Retinal pigment epithelial cell (primary cell): ENCODE results near the gene GCHFR.

Experiments used
- DNase-seq: peaks from one replicate; pipeline ENCODE4 v3.0.0-alpha.2; 2010; ENCODE audit warnings: low read depth
- H3K4me3 ChIP-seq: 2 replicates; pipeline ENCODE4 v1.5.1; 2011; ENCODE audit warnings: mild to moderate bottlenecking, low read length, control low read depth, moderate library complexity
- TF ChIP-seq, protein P1 (sequence below): conservative IDR thresholded peaks from 2 replicates; pipeline ENCODE4 v1.5.1; 2011; ENCODE audit warnings: low read depth, low read length, control low read depth, inconsistent platforms

Gene GCHFR

GRCh38 chr15:40766194-40766815, 2.4 kb downstream of the GCHFR start:
- TF ChIP-seq, protein P1, sequence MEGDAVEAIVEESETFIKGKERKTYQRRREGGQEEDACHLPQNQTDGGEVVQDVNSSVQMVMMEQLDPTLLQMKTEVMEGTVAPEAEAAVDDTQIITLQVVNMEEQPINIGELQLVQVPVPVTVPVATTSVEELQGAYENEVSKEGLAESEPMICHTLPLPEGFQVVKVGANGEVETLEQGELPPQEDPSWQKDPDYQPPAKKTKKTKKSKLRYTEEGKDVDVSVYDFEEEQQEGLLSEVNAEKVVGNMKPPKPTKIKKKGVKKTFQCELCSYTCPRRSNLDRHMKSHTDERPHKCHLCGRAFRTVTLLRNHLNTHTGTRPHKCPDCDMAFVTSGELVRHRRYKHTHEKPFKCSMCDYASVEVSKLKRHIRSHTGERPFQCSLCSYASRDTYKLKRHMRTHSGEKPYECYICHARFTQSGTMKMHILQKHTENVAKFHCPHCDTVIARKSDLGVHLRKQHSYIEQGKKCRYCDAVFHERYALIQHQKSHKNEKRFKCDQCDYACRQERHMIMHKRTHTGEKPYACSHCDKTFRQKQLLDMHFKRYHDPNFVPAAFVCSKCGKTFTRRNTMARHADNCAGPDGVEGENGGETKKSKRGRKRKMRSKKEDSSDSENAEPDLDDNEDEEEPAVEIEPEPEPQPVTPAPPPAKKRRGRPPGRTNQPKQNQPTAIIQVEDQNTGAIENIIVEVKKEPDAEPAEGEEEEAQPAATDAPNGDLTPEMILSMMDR = no peak
- no peak overlapping the region for H3K4me3 ChIP-seq
- no peak for DNase-seq

DNA sequence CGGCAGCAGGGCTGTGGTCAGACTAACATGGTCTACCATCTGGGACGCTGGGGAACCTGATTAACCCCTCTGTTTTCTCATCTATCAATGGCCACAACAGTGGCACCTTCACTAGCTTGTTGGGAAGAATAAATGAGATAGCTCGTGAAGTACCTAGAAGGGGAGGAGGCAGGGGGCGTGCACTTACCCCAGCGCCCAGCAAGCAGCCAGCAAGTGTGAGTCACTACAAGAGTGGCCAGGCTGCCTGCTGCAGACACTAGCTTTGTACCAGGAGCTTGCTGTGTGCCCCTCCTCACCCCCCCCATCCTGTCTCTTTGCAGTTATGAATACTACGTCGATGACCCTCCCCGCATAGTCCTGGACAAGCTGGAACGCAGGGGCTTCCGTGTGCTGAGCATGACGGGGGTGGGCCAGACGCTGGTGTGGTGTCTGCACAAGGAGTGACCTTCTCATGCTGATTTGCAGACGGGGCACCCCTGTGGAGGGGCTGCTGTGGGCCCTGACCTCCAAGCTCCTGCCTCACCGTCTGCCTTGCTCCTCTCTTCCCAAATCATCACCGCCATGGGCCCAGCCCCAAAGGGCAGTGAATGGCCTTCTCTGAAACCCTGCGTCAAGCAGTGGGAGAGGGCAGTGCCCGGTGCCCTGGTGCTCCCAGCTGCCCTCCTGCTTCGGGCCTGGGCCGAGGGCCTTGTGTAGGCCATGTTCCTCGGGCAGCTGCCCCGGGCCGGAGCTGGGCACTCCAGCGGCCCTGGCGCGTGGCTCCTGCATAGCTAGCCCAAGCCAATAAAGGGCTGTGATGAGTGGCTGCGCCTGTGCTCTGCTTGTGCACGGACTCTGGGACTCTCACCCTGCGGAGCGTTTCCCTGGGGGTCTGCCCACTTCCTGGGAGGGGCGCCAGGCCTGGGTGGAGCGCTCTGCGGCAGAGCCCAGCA, 3.3 kb downstream of the GCHFR start:
- DNase-seq = no peak
- TF ChIP-seq, protein P1 = no peak
- no peak overlapping the region for H3K4me3 ChIP-seq

GRCh38 chr15:40767838-40768500, 4.1 kb downstream of the GCHFR start:
- no peak overlapping the region for H3K4me3 ChIP-seq
- no peak for DNase-seq
- TF ChIP-seq, protein P1 = no peak

DNA sequence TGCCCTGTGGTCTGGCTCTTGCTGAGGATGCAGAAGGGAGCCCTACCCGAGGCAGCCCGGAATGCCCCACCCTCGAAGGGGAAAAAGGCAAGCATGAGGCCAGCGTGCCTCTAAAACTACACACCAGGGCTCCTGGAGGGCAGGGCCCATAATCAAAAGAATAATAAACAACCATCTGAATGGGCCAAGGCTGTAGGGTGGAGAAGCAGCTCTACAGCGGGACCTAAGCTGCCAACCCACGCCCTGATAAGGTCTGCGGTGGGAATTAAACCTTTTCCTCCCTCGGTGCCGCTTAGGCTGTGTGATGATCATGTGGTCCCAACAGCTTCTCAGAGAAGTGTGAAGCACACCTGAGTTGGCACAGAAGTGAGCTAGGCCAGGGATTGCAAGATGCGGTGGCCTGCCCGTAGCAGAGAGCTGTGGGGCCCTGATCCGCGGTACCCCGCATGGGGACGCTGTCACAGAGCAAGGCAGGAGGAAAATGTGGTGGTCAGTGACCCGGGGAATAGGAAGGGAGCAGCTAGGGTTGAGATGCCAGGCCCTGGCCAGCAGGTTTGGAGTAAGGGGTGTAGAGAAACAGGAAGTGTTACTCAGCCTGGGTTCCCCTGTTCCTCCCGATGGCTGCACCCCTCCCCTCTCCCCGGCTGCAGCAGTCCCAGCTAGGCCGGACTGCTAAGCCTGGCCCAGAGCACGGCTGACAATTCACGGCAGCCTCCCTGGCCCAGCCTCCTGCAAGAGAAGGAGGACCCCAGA, 4.8 kb downstream of the GCHFR start:
- no peak overlapping the region for H3K4me3 ChIP-seq
- TF ChIP-seq, protein P1 = no peak
- no peak for DNase-seq

GRCh38 chr15:40769274-40770146, 5.6 kb downstream of the GCHFR start, which contains the start of gene C15orf62:
TSS of gene C15orf62 (plus strand) at chr15:40769980. CDS start at chr15:40770496, 516 bp downstream.
- no peak for DNase-seq
- H3K4me3 ChIP-seq = no peak within 1 kb of the TSS
- TF ChIP-seq, protein P1 = no peak
